Raji (cell line): ENCODE data around the gene TMEM272.

Experiments used
- POLR2A ChIP-seq: IDR thresholded peaks from 2 replicates; pipeline ENCODE4 v1.6.1; 2011; ENCODE audit warnings: low read depth, low read length, control low read depth; ENCODE audit not compliant: insufficient read depth

The TMEM272 gene

DNA sequence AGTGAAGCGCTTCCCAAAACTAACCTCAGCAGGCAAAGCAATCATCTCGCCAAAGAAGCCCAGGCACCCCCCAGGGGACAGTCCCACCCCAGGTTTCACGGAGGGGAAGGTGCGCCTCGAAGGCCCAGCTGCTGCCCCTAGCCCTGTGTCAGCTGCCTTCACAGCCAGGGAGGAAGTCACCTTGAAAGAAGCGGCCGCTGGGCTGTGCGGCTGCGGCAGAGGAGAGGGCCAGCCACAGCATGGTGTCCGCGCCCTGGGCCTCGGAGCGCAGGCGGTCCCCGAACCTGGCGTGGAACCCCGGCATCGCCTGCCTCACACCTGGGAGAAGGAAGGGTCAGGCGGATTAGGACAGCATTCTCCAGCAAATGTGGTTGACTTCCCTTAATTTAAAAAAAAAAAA is 76.0 kb downstream of the TMEM272 start:
- TF ChIP-seq POLR2A = no peak

DNA sequence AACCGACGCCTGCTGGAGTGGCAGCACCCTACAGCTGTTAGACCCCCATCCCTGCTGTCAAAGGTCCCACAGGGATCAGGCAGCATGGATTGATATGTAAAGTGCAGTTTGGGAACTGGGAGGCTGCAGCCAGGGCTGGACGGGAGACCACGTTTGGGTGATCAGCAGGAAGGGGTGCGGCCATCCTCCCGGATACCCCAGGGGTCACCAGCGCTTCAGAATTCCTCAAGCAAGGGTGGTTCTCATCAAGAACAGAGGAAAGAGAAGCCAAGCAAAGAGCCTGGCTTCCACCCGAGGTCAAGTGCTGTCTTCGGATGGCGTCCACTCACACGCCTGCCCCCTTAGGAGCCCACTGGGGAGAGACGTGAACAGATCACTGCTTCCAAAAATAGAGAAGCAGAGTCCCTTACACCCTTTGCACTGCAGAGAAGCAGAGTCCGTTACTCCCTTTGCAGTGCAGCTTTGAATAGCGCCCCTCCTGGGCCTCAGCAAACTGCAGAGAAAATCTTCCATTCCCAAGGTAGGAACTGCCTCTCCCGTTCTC is 76.5 kb downstream of the TMEM272 start:
- no peak for TF ChIP-seq POLR2A

DNA sequence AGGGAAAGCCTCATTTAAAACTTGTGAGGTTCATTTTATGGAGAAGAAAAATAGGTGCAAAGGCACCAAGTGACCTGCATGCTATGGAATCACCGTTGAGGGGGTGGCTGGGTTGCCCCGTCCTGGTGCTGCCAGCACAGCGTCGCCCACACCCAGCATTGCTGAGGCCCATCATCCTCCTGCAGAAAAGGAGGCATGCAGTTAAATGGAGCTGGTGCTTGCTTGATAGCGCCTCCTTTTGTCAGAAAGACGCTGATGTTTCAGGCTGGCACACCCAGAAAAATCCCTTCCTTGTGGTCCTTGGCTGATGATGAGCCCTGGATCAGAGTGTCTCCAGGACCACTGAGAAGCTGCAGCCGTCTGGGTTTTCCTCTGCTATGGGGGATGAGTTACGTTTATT is 77.9 kb downstream of the TMEM272 start:
- no peak for TF ChIP-seq POLR2A

DNA sequence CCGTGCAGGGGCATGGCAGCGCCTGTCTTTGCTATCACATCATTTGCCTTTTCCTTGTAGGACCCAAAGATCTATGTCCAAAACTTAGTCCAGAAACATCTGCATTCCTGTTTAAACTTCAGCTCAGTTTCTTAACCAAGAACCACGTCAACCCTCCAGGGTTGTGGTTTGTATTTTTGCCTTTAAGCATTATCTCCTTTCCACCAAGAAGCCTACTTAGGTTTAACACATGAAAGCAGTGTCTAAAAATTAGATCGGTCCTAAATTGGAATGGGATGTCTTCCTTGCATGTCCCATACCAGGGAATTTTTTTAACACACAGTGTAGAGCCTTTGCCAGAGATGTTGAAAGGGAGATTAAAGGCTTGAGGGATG is 79.8 kb downstream of the TMEM272 start:
- no peak for TF ChIP-seq POLR2A

GRCh38 chr13:51764184-51765141 is 80.5 kb downstream of the TMEM272 start:
- TF ChIP-seq POLR2A = no peak

DNA sequence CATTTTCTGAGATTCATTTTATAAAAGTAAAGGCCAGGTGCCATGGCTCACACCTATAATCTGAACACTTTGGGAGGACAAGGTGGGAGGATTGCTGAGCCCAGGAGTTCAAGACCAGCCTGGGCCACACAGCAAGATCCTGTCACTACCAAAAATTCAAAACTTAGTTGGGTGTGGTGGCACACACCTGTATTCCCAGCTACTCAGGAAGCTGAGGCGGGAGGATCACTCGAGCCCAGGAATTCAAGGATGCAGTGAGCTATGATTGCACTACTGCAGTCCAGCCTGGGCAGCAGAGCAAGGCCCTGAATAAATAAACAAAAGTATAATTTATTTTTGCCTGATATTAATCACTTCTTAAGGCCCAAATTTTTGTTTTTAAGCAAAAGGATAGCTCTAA is 81.5 kb downstream of the TMEM272 start:
- no peak for TF ChIP-seq POLR2A
